NCI-H1417 treated with DMSO at 0.1 percent for 48 hours (cell line): ENCODE measurements around the gene AGBL5.

Experiments
- DNase-seq: peaks from one replicate; lab custom pipeline; 2025; lab: John Stamatoyannopoulos, UW

The AGBL5 gene

GRCh38 chr2:27050996-27051901 is at the start of gene AGBL5:
TSS of gene AGBL5 (plus strand) at chr2:27051668. CDS start at chr2:27052959, 1,291 bp downstream.
- DNase-seq = peak; percentile 81

GRCh38 chr2:27001950-27002349 is 49.5 kb upstream of the AGBL5 start:
- DNase-seq = no peak

- no peak for DNase-seq
Measured at GRCh38 chr2:27003007-27003406, 48.5 kb upstream of the AGBL5 start.

GRCh38 chr2:27003857-27004256 is 47.6 kb upstream of the AGBL5 start:
- DNase-seq = no peak

GRCh38 chr2:27006602-27007415 is 44.7 kb upstream of the AGBL5 start:
- DNase-seq = no peak

GRCh38 chr2:27007416-27008374 is 43.8 kb upstream of the AGBL5 start:
- DNase-seq = no peak

- DNase-seq = no peak
Measured at GRCh38 chr2:27008678-27009077, 42.8 kb upstream of the AGBL5 start.

GRCh38 chr2:27009083-27009482 is 42.4 kb upstream of the AGBL5 start:
- DNase-seq = no peak

- no peak for DNase-seq
Measured at GRCh38 chr2:27009716-27010115, 41.8 kb upstream of the AGBL5 start.

GRCh38 chr2:27010139-27010538 is 41.3 kb upstream of the AGBL5 start:
- no peak for DNase-seq

- no peak for DNase-seq
Measured at GRCh38 chr2:27013738-27014137, 37.7 kb upstream of the AGBL5 start.

GRCh38 chr2:27014771-27015433 is 36.6 kb upstream of the AGBL5 start:
- DNase-seq = no peak

- DNase-seq = peak; percentile 21
Measured at GRCh38 chr2:27016801-27017325, 34.6 kb upstream of the AGBL5 start.

- no peak for DNase-seq
Measured at GRCh38 chr2:27018142-27018541, 33.3 kb upstream of the AGBL5 start.

GRCh38 chr2:27019459-27019858 is 32.0 kb upstream of the AGBL5 start:
- no peak for DNase-seq

GRCh38 chr2:27019931-27020855 is 31.3 kb upstream of the AGBL5 start:
- no peak for DNase-seq

GRCh38 chr2:27021253-27022049 is 30.0 kb upstream of the AGBL5 start:
- no peak for DNase-seq

GRCh38 chr2:27023740-27024139 is 27.7 kb upstream of the AGBL5 start:
- no peak for DNase-seq

- no peak for DNase-seq
Measured at GRCh38 chr2:27024188-27024587, 27.3 kb upstream of the AGBL5 start.
